Measurements from ENCODE around the gene DKK3.

DNA sequence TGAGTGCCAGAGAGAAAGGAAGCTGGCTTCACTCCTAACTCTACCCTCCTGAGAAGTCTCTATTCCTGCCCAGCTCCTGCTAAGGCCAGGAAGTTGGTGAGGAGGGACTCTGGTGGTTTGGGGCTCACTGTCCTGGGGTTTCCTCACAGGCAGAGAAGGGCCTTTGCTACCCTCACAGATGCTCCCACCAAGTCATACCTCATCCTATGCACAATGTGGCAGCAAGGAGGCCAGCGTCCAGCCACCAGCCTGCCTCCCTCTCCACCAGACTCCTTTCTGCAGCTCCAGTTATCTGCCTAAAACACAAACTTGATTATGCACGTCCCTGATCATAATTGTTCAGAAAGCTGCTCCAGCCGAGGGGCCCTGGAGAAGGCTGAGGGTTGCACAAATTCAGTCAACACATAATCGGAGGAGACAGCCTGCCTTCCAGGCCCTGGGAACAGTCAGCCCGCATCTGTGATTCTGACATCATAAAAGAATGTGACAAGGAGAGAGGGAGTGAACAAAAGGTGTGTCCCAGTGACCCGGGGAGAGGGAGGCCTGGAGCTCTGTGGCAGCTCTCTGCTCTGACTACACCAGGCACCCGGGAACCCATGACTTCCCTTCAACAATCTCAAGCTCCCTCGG lies 28.8 kb downstream of the DKK3 start:
- TF ChIP-seq, protein P1, sequence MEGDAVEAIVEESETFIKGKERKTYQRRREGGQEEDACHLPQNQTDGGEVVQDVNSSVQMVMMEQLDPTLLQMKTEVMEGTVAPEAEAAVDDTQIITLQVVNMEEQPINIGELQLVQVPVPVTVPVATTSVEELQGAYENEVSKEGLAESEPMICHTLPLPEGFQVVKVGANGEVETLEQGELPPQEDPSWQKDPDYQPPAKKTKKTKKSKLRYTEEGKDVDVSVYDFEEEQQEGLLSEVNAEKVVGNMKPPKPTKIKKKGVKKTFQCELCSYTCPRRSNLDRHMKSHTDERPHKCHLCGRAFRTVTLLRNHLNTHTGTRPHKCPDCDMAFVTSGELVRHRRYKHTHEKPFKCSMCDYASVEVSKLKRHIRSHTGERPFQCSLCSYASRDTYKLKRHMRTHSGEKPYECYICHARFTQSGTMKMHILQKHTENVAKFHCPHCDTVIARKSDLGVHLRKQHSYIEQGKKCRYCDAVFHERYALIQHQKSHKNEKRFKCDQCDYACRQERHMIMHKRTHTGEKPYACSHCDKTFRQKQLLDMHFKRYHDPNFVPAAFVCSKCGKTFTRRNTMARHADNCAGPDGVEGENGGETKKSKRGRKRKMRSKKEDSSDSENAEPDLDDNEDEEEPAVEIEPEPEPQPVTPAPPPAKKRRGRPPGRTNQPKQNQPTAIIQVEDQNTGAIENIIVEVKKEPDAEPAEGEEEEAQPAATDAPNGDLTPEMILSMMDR (IDR thresholded peaks at IDR 0.05; ENCODE audit: insufficient read depth, low read length, poor library complexity, severe bottlenecking): no peak
- TF ChIP-seq EZH2phosphoT487 (conservative IDR thresholded peaks at IDR 0.05; ENCODE audit: low read length): no peak
